GM13977 (cell line): ENCODE measurements around the gene EXOC3L1.

ENCODE experiments used
- DNase-seq: peaks from one replicate; pipeline ENCODE4 v3.0.0; 2012; ENCODE audit warnings: low spot score
- CTCF ChIP-seq: IDR thresholded peaks from 2 replicates; pipeline ENCODE4 v1.5.1; 2012; ENCODE audit warnings: mild to moderate bottlenecking, control low read depth; ENCODE audit not compliant: insufficient read depth; ENCODE audit errors: extremely low read depth, missing control alignments
- in situ Hi-C: fragments of 300-500 bp; cut with MboI; formaldehyde crosslinking; loops from one replicate; pipeline ENCODE4 v1.12.0; 2022; ENCODE audit warnings: low sequenced_read_pairs, low pct_unique_long_range_greater_than_20kb, mixed read lengths, inconsistent platforms; ENCODE audit not compliant: unreplicated experiment

Gene EXOC3L1

DNA sequence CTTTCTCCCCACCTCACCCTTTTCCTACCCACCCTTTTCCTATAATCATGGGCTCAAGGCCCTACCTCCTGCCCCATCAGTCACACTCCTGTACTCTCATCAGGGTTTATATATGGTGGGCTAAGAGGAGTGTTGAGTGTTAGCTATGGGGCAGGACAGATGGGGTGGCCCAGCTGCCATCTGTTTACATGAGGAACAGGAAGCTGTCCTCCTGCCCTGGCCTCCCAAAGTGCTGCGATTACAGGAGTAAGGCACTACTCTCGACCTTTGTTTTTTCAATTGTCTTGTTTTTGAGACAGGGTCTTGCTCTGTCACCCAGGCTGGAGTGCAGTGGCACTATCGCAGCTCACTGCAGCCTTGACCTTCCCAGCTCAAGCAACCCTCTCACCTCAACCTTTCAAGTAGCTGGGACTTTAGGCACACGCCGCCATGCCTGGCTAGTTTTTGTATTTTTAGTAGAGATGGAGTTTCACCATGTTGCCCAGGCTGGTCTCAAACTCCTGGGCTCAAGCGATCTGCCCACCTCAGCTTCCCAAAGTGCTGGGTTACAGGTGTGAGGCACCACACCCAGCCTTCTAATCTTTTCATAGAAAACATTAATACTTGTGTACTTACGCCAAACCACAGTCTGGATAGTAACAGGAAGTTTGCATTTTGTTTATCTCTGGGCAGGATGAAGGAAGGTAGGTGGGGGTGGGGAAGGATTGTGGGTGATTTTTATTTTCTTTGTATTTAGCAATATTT is 31.9 kb downstream of the EXOC3L1 start:
- in situ Hi-C loops = loop anchor here (10.0 kb wide), 1 partner anchor 143 kb away; no protein-coding TSS in a partner anchor
- DNase-seq = no peak
- TF ChIP-seq CTCF = no peak

DNA sequence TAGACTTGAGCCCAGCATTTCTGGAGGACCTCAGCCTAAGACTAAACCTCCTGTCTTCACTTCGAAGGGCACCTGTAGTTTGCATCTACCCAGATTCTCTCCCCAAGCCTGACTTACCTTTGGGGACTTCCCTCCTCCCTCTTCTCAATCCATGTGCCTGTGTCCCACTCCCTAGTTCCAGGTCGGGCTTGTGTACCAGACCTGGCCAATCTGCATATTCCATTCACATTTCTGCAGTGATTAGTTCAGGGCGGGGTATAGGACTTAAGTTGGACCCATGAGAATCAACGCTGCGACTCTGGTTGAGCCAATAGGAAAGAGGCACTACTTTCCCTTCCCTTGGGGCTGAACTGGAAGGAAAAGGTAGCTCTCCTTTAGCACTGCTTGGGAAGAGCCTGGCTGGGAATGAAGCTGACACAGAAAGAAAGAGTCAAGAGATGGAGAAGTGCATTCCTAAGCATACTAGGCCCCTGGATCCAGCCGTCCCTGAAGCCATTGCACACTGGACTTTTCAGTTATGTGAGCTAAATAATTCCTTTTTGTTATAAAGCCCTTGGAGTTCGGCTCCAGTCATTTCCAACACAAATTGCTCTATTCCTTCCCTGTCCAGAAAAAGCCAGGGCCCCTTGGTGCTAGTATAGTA is 32.7 kb downstream of the EXOC3L1 start:
- no peak for TF ChIP-seq CTCF
- in situ Hi-C loops = loop anchor here (10.0 kb wide), 1 partner anchor 142 kb away; no protein-coding TSS in a partner anchor
- DNase-seq = no peak

DNA sequence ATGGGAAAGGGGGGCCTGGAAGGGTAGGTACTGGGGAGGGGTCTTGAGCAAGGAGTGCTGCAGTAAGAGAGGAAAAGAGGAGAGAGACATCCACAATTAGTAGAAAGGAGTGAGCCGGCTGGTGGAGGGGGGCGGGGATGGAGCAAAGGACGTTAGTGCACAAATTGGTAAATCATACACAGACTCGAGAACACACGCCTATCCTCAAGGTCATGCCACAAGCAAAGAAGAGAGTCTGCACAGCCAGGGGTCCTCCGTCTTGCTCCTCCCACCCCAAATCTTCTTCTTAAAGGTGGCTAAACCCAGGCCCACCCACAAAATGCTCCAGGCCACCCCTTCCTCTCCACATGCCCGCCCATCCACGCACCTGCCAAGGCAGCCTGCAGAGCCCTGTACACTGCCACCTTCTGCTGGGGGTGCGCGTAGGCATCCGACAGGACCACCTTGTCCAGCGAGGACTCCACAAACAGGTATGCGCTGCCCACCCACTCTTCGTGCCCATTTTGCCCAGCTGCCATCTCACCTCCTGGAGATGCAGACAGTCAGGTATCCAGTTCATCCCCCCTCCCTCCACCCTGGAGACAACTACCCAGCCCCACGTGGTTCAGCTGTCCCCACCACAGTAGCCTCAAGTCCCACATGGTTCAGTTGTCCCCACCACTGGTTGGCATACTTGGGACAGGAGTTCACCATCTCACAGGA is 33.6 kb downstream of the EXOC3L1 start:
- in situ Hi-C loops = loop anchor here (10.0 kb wide), 1 partner anchor 141 kb away; no protein-coding TSS in a partner anchor
- no peak for TF ChIP-seq CTCF
- no peak for DNase-seq

- in situ Hi-C loops = loop anchor here (10.0 kb wide), 1 partner anchor 141 kb away; no protein-coding TSS in a partner anchor
- peak; percentile 95 for DNase-seq
These were observed 34.4 kb downstream of the EXOC3L1 start for GRCh38 chr16:67155295-67156142.

DNA sequence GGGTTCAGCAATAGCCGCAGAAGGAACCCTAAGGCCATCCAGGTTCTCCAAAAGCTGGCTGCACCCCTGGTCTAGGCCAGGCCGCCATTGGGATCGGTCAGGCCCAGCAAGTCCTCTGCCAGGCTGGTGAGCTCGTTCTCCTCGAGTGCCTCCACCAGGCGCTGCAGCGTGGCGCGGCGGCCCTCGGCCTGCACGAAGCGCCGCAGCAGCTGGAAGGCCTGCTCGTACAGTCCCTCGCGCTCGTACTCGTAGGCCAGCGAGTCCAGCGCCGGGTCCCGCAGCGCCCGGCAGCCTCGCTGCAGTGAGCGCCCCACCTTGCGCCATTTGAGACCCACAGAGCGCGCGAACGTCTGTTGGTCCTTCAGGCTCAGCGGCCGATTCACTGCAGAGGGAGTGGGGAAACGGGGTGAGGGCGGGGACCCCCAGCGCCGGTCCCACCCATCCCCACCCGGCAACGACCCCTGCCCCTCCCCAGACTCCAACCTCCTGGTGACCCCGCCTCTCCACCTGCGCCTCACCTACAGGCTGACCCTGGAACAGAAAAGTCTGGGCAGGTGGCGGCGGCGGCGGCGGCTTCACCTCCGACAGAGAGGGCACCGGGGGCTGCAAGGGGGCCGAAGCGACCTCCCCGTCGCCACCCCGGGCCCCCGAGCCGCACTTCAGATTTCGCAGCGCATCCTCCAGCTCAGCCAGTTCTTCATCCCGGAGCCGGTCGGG is 35.2 kb downstream of the EXOC3L1 start:
- in situ Hi-C loops = loop anchor here (10.0 kb wide), 1 partner anchor 140 kb away; no protein-coding TSS in a partner anchor
- peak; percentile 12 for DNase-seq
- no peak for TF ChIP-seq CTCF

More at GRCh38 chr16:67155295-67156142, 34.4 kb downstream of the EXOC3L1 start:
- peak; percentile 97 for TF ChIP-seq CTCF
